H9 (cell line): ENCODE results near the gene BRPF1. TPM values are rescaled to one million over a fixed set of nuclear protein-coding genes. Genes with fewer than 3 reads are reported as not detected.

Source experiments
- DNase-seq: peaks from one replicate; pipeline ENCODE4 v3.0.0-alpha.2; 2017
- H2AFZ ChIP-seq: one replicate; pipeline ENCODE4 v1.6.1; 2013; ENCODE audit warnings: mild to moderate bottlenecking, low read length, control low read depth, moderate library complexity
- H2AK5ac ChIP-seq: 2 replicates; pipeline ENCODE4 v1.6.1; 2013; ENCODE audit warnings: low read length, control low read depth, mixed read lengths; ENCODE audit not compliant: insufficient read length
- H2BK120ac ChIP-seq: one replicate; pipeline ENCODE4 v1.6.1; 2013; ENCODE audit warnings: low read depth, mild to moderate bottlenecking, low read length, control low read depth, inconsistent platforms; ENCODE audit not compliant: poor library complexity, severe bottlenecking
- H2BK12ac ChIP-seq: 2 replicates; pipeline ENCODE4 v1.6.1; 2013; ENCODE audit warnings: low read length, control low read depth, mixed read lengths, low read depth; ENCODE audit not compliant: insufficient read length
- H2BK15ac ChIP-seq: 2 replicates; pipeline ENCODE4 v1.6.1; 2013; ENCODE audit warnings: low read depth, low read length, control low read depth
- H2BK20ac ChIP-seq: one replicate; pipeline ENCODE4 v1.6.1; 2013; ENCODE audit warnings: low read depth, mild to moderate bottlenecking, low read length, control low read depth, inconsistent platforms; ENCODE audit not compliant: poor library complexity, severe bottlenecking
- H2BK5ac ChIP-seq: 2 replicates; pipeline ENCODE4 v1.6.1; 2013; ENCODE audit warnings: low read length, control low read depth, mixed read lengths; ENCODE audit not compliant: insufficient read length
- H3K14ac ChIP-seq: 2 replicates; pipeline ENCODE4 v1.6.1; 2013; ENCODE audit warnings: low read length, control low read depth; ENCODE audit not compliant: insufficient read depth
- H3K18ac ChIP-seq: 2 replicates; pipeline ENCODE4 v1.6.1; 2013; ENCODE audit warnings: low read depth, mild to moderate bottlenecking, mixed read lengths, low read length, control low read depth; ENCODE audit not compliant: insufficient read length
- H3K23ac ChIP-seq: 2 replicates; pipeline ENCODE4 v1.6.1; 2013; ENCODE audit warnings: low read length, control low read depth, mixed read lengths, low read depth; ENCODE audit not compliant: insufficient read length
- H3K23me2 ChIP-seq: 2 replicates; pipeline ENCODE4 v1.6.1; 2013; ENCODE audit warnings: low read depth, mild to moderate bottlenecking, mixed read lengths, low read length, control low read depth; ENCODE audit not compliant: insufficient read length, poor library complexity, severe bottlenecking
- H3K27ac ChIP-seq: 2 replicates; pipeline ENCODE4 v1.5.1; 2013; ENCODE audit warnings: low read length, control low read depth, mixed read lengths, low read depth; ENCODE audit not compliant: insufficient read length
- H3K27me3 ChIP-seq: 2 replicates; pipeline ENCODE4 v1.6.1; 2013; ENCODE audit warnings: low read length, control low read depth, inconsistent platforms; ENCODE audit not compliant: insufficient read depth
- H3K4ac ChIP-seq: 2 replicates; pipeline ENCODE4 v1.6.1; 2013; ENCODE audit warnings: low read depth, mild to moderate bottlenecking, control low read depth, inconsistent platforms, low read length, moderate library complexity
- H3K4me1 ChIP-seq: 2 replicates; pipeline ENCODE4 v1.6.1; 2013; ENCODE audit warnings: low read length, control low read depth, inconsistent platforms; ENCODE audit not compliant: insufficient read depth
- H3K4me2 ChIP-seq: 2 replicates; pipeline ENCODE4 v1.6.1; 2013; ENCODE audit warnings: low read length, control low read depth, mixed read lengths; ENCODE audit not compliant: insufficient read length, insufficient read depth
- H3K56ac ChIP-seq: 2 replicates; pipeline ENCODE4 v1.6.1; 2013; ENCODE audit warnings: low read depth, mild to moderate bottlenecking, mixed read lengths, low read length, control low read depth; ENCODE audit not compliant: insufficient read length
- H3K79me1 ChIP-seq: 2 replicates; pipeline ENCODE4 v1.6.1; 2013; ENCODE audit warnings: low read depth, mild to moderate bottlenecking, moderate library complexity, low read length, control low read depth, inconsistent platforms; ENCODE audit not compliant: insufficient read depth, poor library complexity, severe bottlenecking
- H3K79me2 ChIP-seq: 2 replicates; pipeline ENCODE4 v1.6.1; 2013; ENCODE audit warnings: low read length, control low read depth, inconsistent platforms; ENCODE audit not compliant: insufficient read depth
- H3K9ac ChIP-seq: 2 replicates; pipeline ENCODE4 v1.6.1; 2013; ENCODE audit warnings: low read length, control low read depth, mixed read lengths; ENCODE audit not compliant: insufficient read length; ENCODE audit errors: extremely low read depth
- H3K9me3 ChIP-seq: one replicate; pipeline ENCODE4 v1.6.1; 2013; ENCODE audit warnings: low read depth, low read length, inconsistent platforms; ENCODE audit not compliant: control insufficient read depth
- H3T11ph ChIP-seq: one replicate; pipeline ENCODE4 v1.6.1; 2013; ENCODE audit warnings: mild to moderate bottlenecking, low read length, control low read depth, inconsistent platforms
- H4K20me1 ChIP-seq: one replicate; pipeline ENCODE4 v1.6.1; 2013; ENCODE audit not compliant: control insufficient read depth, insufficient read length, insufficient read depth
- H4K5ac ChIP-seq: 2 replicates; pipeline ENCODE4 v1.6.1; 2013; ENCODE audit warnings: low read depth, mild to moderate bottlenecking, mixed read lengths, low read length, control low read depth; ENCODE audit not compliant: insufficient read length
- H4K8ac ChIP-seq: replicated peaks from 2 replicates; pipeline ENCODE4 v1.6.1; 2013; ENCODE audit warnings: low read length, control low read depth, mixed read lengths, low read depth; ENCODE audit not compliant: insufficient read length
- H4K91ac ChIP-seq: 2 replicates; pipeline ENCODE4 v1.6.1; 2013; ENCODE audit warnings: low read depth, mild to moderate bottlenecking, moderate library complexity, mixed read lengths, low read length, control low read depth; ENCODE audit not compliant: insufficient read length
- H3K27ac Mint-ChIP-seq, 3 experiments: 2 replicates in 2 of 3; 3 replicates in 1 of 3; pipeline ENCODE4 v1.8.0; 2020 to 2021; ENCODE audit warnings: mixed read lengths in 3 of 3, mild to moderate bottlenecking in 1 of 3, moderate library complexity in 1 of 3
- H3K27me3 Mint-ChIP-seq: 2 replicates; pipeline ENCODE4 v1.8.0; 2021; ENCODE audit warnings: low read depth, mild to moderate bottlenecking, moderate library complexity, mixed read lengths
- H3K36me3 Mint-ChIP-seq, 3 experiments: 2 replicates in 2 of 3; 3 replicates in 1 of 3; pipeline ENCODE4 v1.8.0; 2020 to 2021; ENCODE audit warnings: low read depth in 3 of 3, mixed read lengths in 3 of 3; ENCODE audit not compliant: insufficient read depth in 1 of 3
- H3K4me1 Mint-ChIP-seq, 2 experiments: 2 replicates each; pipeline ENCODE4 v1.8.0; 2020; ENCODE audit warnings: mixed read lengths in 2 of 2
- H3K4me3 Mint-ChIP-seq, 2 experiments: 2 replicates in 1 of 2; 3 replicates in 1 of 2; pipeline ENCODE4 v1.8.0; 2020 to 2021; ENCODE audit warnings: mild to moderate bottlenecking in 2 of 2, mixed read lengths in 2 of 2, moderate library complexity in 1 of 2
- H3K9me3 Mint-ChIP-seq, 2 experiments: 2 replicates in 1 of 2; 3 replicates in 1 of 2; pipeline ENCODE4 v1.8.0; 2020; ENCODE audit warnings: mild to moderate bottlenecking in 2 of 2, mixed read lengths in 2 of 2, moderate library complexity in 1 of 2
- CTCF ChIP-seq: fragments of 200-600 bp; sonication (generic); conservative IDR thresholded peaks from 3 replicates; pipeline ENCODE4 v1.8.0; 2021; ENCODE audit warnings: antibody characterized with exemption, mild to moderate bottlenecking
- WGBS: extraction: QIAGEN DNeasy Blood & Tissue Kit; methylation state at CpG from one replicate; pipeline ENCODE4 v1.1.7; 2013; ENCODE audit warnings: missing lambda C conversion rate, low lambda C conversion rate, mixed read lengths; ENCODE audit not compliant: insufficient read length; ENCODE audit errors: extremely low coverage; 5-methylcytosine and 5-hydroxymethylcytosine counted together
- total RNA-seq: library from RNA; stranded (reverse); gene quantifications from 2 replicates; pipeline ENCODE4 v1.2.1, GENCODE V29; 2021

Gene BRPF1
- total RNA-seq, 1 experiment from 2014 or later = 38.6 TPM

DNA sequence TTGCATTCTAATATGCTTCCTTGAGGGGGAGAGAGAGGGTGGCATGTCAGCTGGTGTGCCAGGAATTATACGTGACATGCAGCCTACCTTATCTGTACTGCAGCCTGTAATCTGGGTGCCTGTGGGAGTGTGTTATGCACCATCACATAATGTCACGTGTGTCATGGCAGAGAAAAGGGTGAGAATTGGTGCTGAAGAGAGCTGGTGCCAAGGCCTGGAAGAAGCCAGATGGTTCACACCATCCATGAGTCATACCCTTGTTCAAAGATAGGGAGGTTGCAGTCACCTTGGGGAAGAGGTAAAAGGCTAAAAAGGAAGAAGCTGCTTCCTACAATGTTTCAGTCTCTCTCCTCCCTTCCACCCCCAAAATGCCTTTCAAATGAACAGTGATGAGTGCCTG is 5.3 kb downstream of the BRPF1 start:
- no peaks in the 10 kb centered on the region for H3K4me1 ChIP-seq
- H3K4me1 Mint-ChIP-seq = peaks cover 6 to 9% of the 10 kb centered on the region in 2 experiments
- peaks cover 2% of the 10 kb centered on the region for H4K20me1 ChIP-seq
- H3K27ac Mint-ChIP-seq = no peak overlapping the region
- H3T11ph ChIP-seq = no peak overlapping the region
- no peaks in the 10 kb centered on the region for H3K9me3 ChIP-seq
- no peak overlapping the region for H3K4me2 ChIP-seq
- H3K23ac ChIP-seq = no peak overlapping the region
- no peak overlapping the region for H4K91ac ChIP-seq
- no peaks in the 10 kb centered on the region for H3K27me3 Mint-ChIP-seq
- H3K14ac ChIP-seq = no peak overlapping the region
- peaks cover 4% of the 10 kb centered on the region for H3K79me1 ChIP-seq
- no peak overlapping the region for H4K5ac ChIP-seq
- H2AFZ ChIP-seq = no peak overlapping the region
- no peak for TF ChIP-seq CTCF
- H2BK120ac ChIP-seq = no peak overlapping the region
- H3K23me2 ChIP-seq = peaks cover 8% of the 10 kb centered on the region
- H2BK12ac ChIP-seq = no peak overlapping the region
- H3K9me3 Mint-ChIP-seq = no peaks in the 10 kb centered on the region
- WGBS = no CpG with 5 or more reads among the region's 2 CpGs
- no peak overlapping the region for H4K8ac ChIP-seq
- no peaks in the 10 kb centered on the region for H3K27me3 ChIP-seq
- no peak for DNase-seq
- no peak overlapping the region for H3K27ac ChIP-seq
- no peak overlapping the region for H2BK20ac ChIP-seq
- peaks cover 37 to 74% (median 73%) of the 10 kb centered on the region in 3 experiments; a peak in 6 of 7 replicates for H3K36me3 Mint-ChIP-seq
- peaks cover 13% of the 10 kb centered on the region; the same call in 1 of the 2 replicates for H3K79me2 ChIP-seq
- no peak overlapping the region for H3K18ac ChIP-seq
- H3K9ac ChIP-seq = no peak overlapping the region
- H2AK5ac ChIP-seq = no peak overlapping the region
- no peak overlapping the region for H2BK5ac ChIP-seq
- H3K4ac ChIP-seq = no peak overlapping the region
- H3K4me3 Mint-ChIP-seq = no peak overlapping the region
- no peak overlapping the region for H3K56ac ChIP-seq
- no peak overlapping the region for H2BK15ac ChIP-seq
